Naive B cell (primary cell): ENCODE results near the gene PCDH9. TPM values are rescaled to one million over a fixed set of nuclear protein-coding genes. Genes with fewer than 3 reads are reported as not detected.

Experiments used
- ATAC-seq, 2 donors: fragments of 150-1000 bp; cut with Tn5 transposase; 2 replicates each; pipeline ENCODE4 v1.10.0; 2021; ENCODE audit warnings: low read depth in 2 of 2, mild to moderate bottlenecking in 2 of 2, moderate library complexity in 2 of 2
- DNase-seq: peaks from one replicate; pipeline ENCODE4 v3.0.0; 2022
- H3K27ac Mint-ChIP-seq, 6 donors: one replicate each; pipeline ENCODE4 v1.8.0; 2020 to 2022; ENCODE audit warnings: mild to moderate bottlenecking in 6 of 6, mixed read lengths in 6 of 6, moderate library complexity in 5 of 6, inconsistent platforms in 2 of 6
- H3K27me3 Mint-ChIP-seq, 3 donors: one replicate each; pipeline ENCODE4 v1.8.0; 2021 to 2022; ENCODE audit warnings: mixed read lengths in 3 of 3, mild to moderate bottlenecking in 1 of 3
- H3K36me3 Mint-ChIP-seq, 2 donors: one replicate each; pipeline ENCODE4 v1.8.0; 2020 to 2022; ENCODE audit warnings: mixed read lengths in 2 of 2, inconsistent platforms in 1 of 2, mild to moderate bottlenecking in 1 of 2
- H3K4me1 Mint-ChIP-seq, 3 donors: one replicate each; pipeline ENCODE4 v1.8.0; 2020 to 2022; ENCODE audit warnings: mixed read lengths in 3 of 3, inconsistent platforms in 1 of 3, mild to moderate bottlenecking in 1 of 3, moderate library complexity in 1 of 3
- H3K4me3 Mint-ChIP-seq, 8 donors: one replicate each; pipeline ENCODE4 v1.8.0; 2020 to 2022; ENCODE audit warnings: mild to moderate bottlenecking in 8 of 8, mixed read lengths in 8 of 8, moderate library complexity in 8 of 8, inconsistent platforms in 2 of 8
- H3K9me3 Mint-ChIP-seq, 7 donors: one replicate each; pipeline ENCODE4 v1.8.0; 2020 to 2022; ENCODE audit warnings: mixed read lengths in 7 of 7, mild to moderate bottlenecking in 5 of 7, inconsistent platforms in 2 of 7, moderate library complexity in 1 of 7
- polyA plus RNA-seq, 6 donors: library from polyadenylated mRNA; unstranded; fragments of 300-500 nt; fragmentation: Illumina TruSeq; gene quantifications; one replicate each; pipeline ENCODE4 v1.2.3, GENCODE V29; 2021; ENCODE audit warnings: low read depth in 6 of 6

Gene PCDH9
- polyA plus RNA-seq, 6 donors from 2014 or later, result 49.9 to 70.2 (median 57.2) TPM

DNA sequence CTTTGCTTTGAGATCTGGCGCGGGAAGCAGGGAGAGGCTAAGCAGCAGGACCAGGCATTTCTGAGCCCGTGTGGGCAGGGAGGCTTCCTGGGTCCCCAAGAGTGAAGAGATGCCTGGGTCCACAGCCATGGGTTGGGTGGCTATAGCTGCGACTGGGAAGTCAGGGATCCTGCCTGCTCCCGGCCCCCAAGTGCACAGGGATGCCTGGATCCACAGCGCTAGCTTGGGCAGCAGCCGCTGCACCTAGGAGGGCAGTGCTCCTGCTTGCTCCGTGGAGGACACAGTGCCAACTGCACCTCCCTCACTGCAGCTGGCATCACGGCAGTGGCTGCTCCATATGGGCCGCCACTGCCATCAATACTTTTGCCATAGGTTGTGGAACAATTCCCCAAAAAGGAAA is 384.7 kb downstream of the PCDH9 start:
- ATAC-seq, result no peak
- H3K4me3 Mint-ChIP-seq, result no peak overlapping the region
- peak overlapping the region in 1 of 6 donors; percentile 51 for H3K27ac Mint-ChIP-seq
- H3K27me3 Mint-ChIP-seq, result no peaks in the 10 kb centered on the region
- peaks cover 0 to 4% (median 0%) of the 10 kb centered on the region in 3 donors for H3K4me1 Mint-ChIP-seq
- H3K36me3 Mint-ChIP-seq, result no peaks in the 10 kb centered on the region
- peaks cover 0 to 3% (median 0%) of the 10 kb centered on the region in 7 donors for H3K9me3 Mint-ChIP-seq
- no peak for DNase-seq

DNA sequence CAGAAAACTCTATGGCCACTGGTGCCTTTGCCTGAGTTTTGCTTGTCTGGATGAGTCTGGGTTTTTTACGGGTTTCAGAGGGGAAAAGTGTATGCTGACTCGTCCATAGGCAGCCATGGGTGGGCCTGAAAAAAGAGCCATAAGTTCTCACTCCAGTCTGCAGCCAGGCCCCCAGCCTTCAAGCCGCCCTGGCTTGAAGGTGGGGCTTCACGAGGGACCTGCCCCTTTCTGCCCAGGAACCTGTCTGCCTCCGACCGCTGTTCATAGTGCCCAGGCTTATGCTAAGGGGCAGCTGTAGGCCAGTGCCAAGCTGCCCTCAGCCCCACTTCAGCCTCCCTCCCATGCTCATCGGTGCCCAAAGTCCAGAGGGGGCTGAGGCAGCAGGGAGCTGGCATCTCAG is 385.2 kb downstream of the PCDH9 start:
- H3K9me3 Mint-ChIP-seq, result peaks cover 0 to 3% (median 0%) of the 10 kb centered on the region in 7 donors
- H3K27ac Mint-ChIP-seq, result peak overlapping the region in 2 of 6 donors; percentile 22 to 73
- no peaks in the 10 kb centered on the region for H3K36me3 Mint-ChIP-seq
- H3K27me3 Mint-ChIP-seq, result no peaks in the 10 kb centered on the region
- no peak overlapping the region for H3K4me3 Mint-ChIP-seq
- ATAC-seq (no peak), DNase-seq (no peak)
- H3K4me1 Mint-ChIP-seq, result peaks cover 0 to 4% (median 0%) of the 10 kb centered on the region in 3 donors

DNA sequence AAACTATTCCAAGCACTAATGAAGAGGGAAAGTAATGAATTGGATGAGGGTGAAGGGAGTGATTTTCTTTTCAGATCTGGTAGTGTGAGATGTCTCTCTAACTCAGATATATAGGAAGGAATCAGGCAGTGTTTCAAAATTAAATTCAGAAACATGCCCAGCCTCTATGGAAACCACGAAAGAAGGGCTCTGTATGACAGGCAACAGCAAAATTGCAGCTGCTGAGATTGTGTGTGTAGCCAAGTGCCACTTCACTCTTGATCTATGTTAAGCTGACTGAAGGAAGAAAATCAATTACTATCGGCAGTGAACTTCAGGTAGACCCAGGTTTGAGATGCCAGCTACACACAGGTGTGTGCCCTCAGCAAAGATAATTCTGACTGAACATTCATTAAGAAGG is 387.4 kb downstream of the PCDH9 start:
- Mint-ChIP-seq H3K27ac (peak overlapping the region in 3 of 6 donors; percentile 5 to 13 (median 13)), H3K9me3 (peaks cover 0 to 4% (median 0%) of the 10 kb centered on the region in 7 donors), H3K36me3 (peaks cover 7 to 8% of the 10 kb centered on the region in 2 donors), H3K4me1 (peaks cover 0 to 4% (median 0%) of the 10 kb centered on the region in 3 donors), H3K27me3 (no peaks in the 10 kb centered on the region), H3K4me3 (no peak overlapping the region)
- DNase-seq (no peak), ATAC-seq (no peak)

DNA sequence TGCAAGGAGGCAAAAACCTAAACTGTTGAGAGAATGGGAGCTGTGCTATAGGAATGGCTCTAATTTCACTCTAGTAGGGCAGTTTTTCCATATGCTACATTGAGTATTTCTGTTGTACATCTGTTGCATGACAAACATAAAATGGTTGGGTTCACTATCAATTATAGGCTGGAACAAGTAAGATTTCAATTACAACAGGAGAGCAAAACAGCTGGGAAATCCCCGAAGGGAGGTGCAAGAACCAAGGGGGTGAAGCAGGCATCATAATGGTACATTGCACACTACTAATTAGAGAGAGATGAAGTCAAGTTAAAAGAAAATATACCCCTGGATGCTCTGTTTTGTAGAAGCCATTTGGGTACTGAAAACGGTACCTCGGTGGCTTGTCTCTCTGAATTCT is 389.5 kb downstream of the PCDH9 start:
- no peak overlapping the region for H3K27ac Mint-ChIP-seq

DNA sequence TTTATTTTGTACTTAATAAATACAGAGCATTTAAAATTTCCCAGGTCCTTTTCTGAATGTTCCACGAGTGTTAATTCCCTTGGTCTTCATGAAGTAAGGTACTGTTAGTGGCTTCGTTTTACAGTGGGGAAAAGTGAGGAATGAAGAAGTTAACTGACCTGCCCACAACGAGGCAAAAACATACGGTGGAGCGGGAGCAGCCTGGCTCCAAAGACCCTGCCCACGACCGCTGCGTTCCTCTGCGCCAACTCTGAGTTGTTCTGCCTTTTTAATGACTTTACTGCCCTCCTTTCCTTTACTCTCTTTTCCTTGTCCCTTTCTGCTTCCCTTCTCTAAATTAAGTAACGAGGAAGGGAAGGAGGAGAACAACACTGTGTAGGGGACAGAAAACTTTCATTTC is 392.9 kb downstream of the PCDH9 start:
- Mint-ChIP-seq H3K4me1 (peaks cover 5 to 15% (median 12%) of the 10 kb centered on the region in 3 donors), H3K9me3 (peaks cover 0 to 7% (median 0%) of the 10 kb centered on the region in 7 donors), H3K36me3 (peaks cover 7 to 8% of the 10 kb centered on the region in 2 donors), H3K27me3 (no peaks in the 10 kb centered on the region), H3K4me3 (peak overlapping the region in 2 of 8 donors; percentile 23 to 42), H3K27ac (peak overlapping the region in 2 of 6 donors; percentile 36 to 41)
- ATAC-seq, result no peak
- no peak for DNase-seq

More for the DNA sequence above, 389.5 kb downstream of the PCDH9 start:
- peaks cover 7 to 8% of the 10 kb centered on the region in 2 donors for H3K36me3 Mint-ChIP-seq
- no peaks in the 10 kb centered on the region for H3K27me3 Mint-ChIP-seq
- no peak for DNase-seq
- peaks cover 0 to 7% (median 5%) of the 10 kb centered on the region in 3 donors for H3K4me1 Mint-ChIP-seq
- peaks cover 0 to 7% (median 0%) of the 10 kb centered on the region in 7 donors for H3K9me3 Mint-ChIP-seq
- no peak for ATAC-seq
- H3K4me3 Mint-ChIP-seq, result no peak overlapping the region

DNA sequence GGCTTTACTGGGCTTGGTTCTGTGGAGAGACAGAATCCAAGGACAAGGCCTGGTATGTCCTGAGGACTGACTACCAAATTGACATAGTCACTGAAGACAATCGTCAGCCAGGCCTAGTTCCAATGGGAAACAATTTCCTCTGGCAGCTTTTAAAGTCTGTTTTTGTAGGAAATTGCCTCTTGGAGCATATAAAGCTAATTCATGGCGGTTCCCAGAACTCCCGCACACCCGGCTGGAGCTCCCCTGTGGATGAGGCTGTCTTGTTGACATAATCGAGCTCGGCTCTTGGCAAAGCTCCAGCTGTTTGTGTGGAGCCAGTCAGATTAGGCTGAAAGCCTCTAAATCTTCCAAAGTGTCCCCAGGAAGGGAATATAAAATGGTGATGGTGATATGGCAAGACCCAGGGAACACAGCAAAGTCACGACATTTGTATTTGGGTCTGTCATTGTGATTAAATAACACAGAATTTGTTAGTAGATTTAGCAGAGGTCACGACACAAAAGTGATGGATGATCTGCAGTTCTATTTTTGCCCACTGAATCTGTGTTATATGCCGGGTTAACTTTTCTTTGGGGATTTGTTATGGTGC is 395.0 kb downstream of the PCDH9 start:
- Mint-ChIP-seq H3K27ac (no peak overlapping the region), H3K4me1 (peaks cover 17 to 27% (median 21%) of the 10 kb centered on the region in 3 donors), H3K27me3 (no peaks in the 10 kb centered on the region), H3K9me3 (peaks cover 0 to 7% (median 0%) of the 10 kb centered on the region in 7 donors), H3K4me3 (no peak overlapping the region), H3K36me3 (peaks cover 7 to 8% of the 10 kb centered on the region in 2 donors)
- DNase-seq (no peak), ATAC-seq (no peak)

DNA sequence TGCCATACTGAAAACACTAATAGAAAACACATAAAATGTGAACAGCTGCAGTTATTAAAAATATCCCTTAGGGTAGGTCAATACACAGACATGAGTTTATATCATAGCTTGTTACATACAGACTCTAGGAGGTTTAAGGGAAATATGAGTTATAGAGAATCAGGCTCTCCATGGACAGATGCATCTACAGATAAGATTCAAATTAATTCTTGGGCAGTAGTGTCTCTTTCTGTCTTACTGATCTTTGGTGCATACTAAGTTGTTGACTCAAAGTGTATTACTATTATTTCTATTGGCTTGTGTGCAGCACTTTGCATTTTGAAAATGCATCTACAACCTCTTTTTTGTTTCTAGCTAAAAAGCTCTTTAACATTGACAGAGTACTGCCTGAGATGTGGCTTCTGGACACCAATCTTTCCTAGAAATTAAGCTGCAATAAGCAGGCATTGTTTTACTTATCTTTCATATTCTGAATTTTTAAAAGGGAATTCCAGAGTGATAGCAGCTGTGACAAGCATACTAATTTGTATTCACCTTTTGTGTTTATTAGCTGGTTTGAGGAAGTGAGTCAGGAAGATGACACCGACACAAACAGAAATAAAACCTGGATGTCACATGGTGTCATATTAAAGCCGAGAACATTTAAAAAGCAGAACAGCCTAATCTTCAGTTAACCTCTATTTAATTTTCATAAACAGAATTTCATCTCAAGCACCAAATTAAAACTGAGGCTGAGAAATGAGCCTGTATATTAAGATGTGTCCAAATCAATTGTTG is 399.0 kb downstream of the PCDH9 start:
- Mint-ChIP-seq H3K36me3 (no peaks in the 10 kb centered on the region), H3K9me3 (no peaks in the 10 kb centered on the region), H3K4me3 (peak overlapping the region; percentile 9 to 86 (median 68)), H3K4me1 (peaks cover 25 to 32% (median 30%) of the 10 kb centered on the region in 3 donors), H3K27ac (peak overlapping the region; percentile 45 to 98 (median 84)), H3K27me3 (no peaks in the 10 kb centered on the region)
- ATAC-seq, result peak; percentile 97
- DNase-seq, result peak; percentile 51

DNA sequence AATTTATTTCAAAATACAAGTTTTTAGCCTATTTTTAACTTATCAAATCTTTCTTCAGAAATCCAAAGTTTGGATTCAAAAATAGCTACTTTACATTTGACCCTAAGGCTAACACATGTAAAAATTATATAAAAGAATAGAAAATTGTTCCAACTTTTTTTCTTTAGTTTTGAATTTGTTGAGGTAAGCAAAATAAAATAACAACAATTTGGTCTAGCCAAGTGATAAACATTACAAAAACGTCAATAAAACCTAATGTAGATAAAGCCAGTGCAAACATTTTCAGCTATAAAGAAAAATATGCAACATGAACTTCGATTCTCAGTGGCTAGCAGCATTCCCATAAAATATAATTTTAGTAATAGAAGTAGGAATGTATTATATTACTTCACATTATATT is 400.3 kb downstream of the PCDH9 start:
- DNase-seq (no peak), ATAC-seq (no peak)
- peaks cover 25 to 32% (median 30%) of the 10 kb centered on the region in 3 donors for H3K4me1 Mint-ChIP-seq
- H3K4me3 Mint-ChIP-seq, result no peak overlapping the region
- H3K27ac Mint-ChIP-seq, result no peak overlapping the region
- no peaks in the 10 kb centered on the region for H3K27me3 Mint-ChIP-seq
- H3K36me3 Mint-ChIP-seq, result no peaks in the 10 kb centered on the region
- H3K9me3 Mint-ChIP-seq, result no peaks in the 10 kb centered on the region

DNA sequence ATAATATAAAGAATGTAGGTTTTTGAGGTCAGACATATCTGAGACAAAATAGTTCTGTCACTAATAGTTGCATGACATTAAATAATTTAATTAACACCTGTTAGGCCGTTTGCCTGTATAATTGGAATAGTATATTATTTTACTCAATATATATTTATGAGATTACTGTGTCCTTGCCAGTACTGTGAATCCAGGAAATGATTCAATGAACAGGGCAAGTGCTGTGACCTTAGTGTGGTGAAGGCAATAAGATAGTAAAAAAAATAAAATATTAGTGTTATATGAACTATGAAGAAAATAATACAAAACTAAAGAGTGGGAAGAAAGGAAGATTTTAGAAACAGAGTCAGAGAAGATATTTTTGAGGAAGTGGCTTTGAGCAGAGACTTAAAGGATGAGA is 403.7 kb downstream of the PCDH9 start:
- no peak overlapping the region for H3K4me3 Mint-ChIP-seq
- no peak for DNase-seq
- no peaks in the 10 kb centered on the region for H3K36me3 Mint-ChIP-seq
- H3K27me3 Mint-ChIP-seq, result no peaks in the 10 kb centered on the region
- H3K4me1 Mint-ChIP-seq, result peaks cover 15 to 22% (median 20%) of the 10 kb centered on the region in 3 donors
- no peaks in the 10 kb centered on the region for H3K9me3 Mint-ChIP-seq
- H3K27ac Mint-ChIP-seq, result peak overlapping the region in 1 of 6 donors; percentile 58
- no peak for ATAC-seq

DNA sequence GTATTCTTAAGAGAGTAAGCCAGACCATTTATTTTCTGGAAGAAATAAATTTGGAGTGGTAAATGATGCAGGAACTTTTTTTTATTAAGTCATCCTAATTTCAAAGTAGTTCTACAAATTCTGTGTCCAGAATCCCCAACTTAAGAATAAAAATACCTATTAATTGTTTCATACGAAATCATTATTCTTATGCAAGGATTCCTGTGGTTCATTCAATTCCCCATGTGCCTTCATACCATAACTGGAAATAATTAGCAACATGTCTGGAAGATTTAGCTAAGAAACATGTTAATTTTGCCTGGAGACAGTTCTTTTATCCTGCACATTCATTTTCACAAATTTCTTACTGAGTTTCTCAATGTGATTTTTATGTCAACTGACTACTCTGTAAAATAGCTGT is 408.6 kb downstream of the PCDH9 start:
- Mint-ChIP-seq H3K27ac (no peak overlapping the region), H3K36me3 (no peaks in the 10 kb centered on the region), H3K9me3 (peaks cover 0 to 11% (median 0%) of the 10 kb centered on the region in 7 donors), H3K27me3 (no peaks in the 10 kb centered on the region), H3K4me1 (peaks cover under 1 to 2% (median 2%) of the 10 kb centered on the region in 3 donors), H3K4me3 (no peak overlapping the region)
- DNase-seq (no peak), ATAC-seq (no peak)

DNA sequence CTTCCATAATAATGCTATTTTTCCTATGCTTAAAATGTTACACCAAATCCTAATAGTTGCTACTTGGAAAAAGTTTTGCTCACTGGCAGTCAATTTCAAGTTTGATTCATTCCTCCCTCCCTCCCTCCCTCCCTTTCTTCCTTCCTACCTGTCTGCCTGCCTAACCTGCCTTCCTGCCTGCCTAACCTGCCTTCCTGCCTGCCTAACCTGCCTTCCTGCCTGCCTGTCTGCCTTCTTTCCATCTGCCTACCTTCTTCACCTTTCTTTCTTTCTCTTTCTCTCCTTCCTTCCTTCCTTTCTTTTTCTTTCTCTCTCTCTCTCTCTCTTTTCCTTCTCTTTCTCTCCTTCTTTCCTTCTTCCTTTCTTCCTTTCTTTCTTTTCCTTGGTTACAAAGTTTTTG is 418.7 kb downstream of the PCDH9 start:
- Mint-ChIP-seq H3K36me3 (peaks cover 0 to 12% of the 10 kb centered on the region in 2 donors), H3K4me1 (peaks cover 0 to 3% (median 0%) of the 10 kb centered on the region in 3 donors), H3K27ac (no peak overlapping the region), H3K9me3 (peaks cover 2 to 9% (median 5%) of the 10 kb centered on the region in 7 donors), H3K27me3 (no peaks in the 10 kb centered on the region), H3K4me3 (no peak overlapping the region)
- ATAC-seq (no peak), DNase-seq (no peak)

DNA sequence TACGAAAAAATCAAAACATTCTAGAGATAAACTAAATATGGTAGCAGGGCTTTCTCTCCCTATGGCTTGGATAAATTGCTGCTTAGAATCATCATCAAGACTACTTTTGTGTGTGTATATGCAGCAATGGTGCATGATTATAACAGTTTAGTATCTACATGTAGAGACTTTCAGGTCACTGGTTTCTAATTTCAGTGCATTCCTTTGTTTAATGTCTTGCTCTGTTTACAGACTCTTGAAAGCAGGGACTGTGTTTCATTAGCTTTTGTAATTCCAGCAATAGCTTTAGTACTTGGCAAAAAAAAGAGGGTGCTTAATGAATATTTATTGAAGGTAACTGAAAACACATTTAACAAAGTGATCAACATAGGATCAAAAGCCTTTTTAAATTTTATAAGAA is 420.7 kb downstream of the PCDH9 start:
- DNase-seq (no peak), ATAC-seq (no peak)
- Mint-ChIP-seq H3K27ac (no peak overlapping the region), H3K36me3 (peaks cover 0 to 12% of the 10 kb centered on the region in 2 donors), H3K4me3 (no peak overlapping the region), H3K4me1 (peaks cover 0 to 3% (median 0%) of the 10 kb centered on the region in 3 donors), H3K9me3 (peaks cover 2 to 9% (median 5%) of the 10 kb centered on the region in 7 donors), H3K27me3 (no peaks in the 10 kb centered on the region)

DNA sequence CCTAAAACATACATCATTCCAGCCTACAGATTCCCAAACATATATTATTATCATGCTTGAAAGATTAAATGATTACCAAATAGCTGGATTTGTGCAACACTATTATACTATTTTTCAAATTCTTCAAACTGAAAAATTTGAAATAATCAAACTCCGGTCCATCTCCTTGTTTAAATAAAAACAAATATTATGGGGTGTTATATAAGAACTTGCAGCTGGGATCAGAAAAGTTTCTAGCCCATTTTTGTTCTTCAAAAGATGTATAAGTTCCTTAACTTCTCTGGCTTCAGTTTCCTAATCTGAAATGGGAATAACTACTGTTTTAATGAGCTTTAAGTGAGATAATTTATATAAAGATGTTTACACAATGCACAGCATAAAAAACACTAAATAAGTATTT is 422.9 kb downstream of the PCDH9 start:
- no peaks in the 10 kb centered on the region for H3K27me3 Mint-ChIP-seq
- DNase-seq, result no peak
- H3K36me3 Mint-ChIP-seq, result peaks cover 0 to 11% of the 10 kb centered on the region in 2 donors
- H3K4me1 Mint-ChIP-seq, result peaks cover 0 to 4% (median 3%) of the 10 kb centered on the region in 3 donors
- no peak for ATAC-seq
- no peak overlapping the region for H3K4me3 Mint-ChIP-seq
- H3K27ac Mint-ChIP-seq, result no peak overlapping the region
- peaks cover 2 to 9% (median 5%) of the 10 kb centered on the region in 7 donors for H3K9me3 Mint-ChIP-seq

DNA sequence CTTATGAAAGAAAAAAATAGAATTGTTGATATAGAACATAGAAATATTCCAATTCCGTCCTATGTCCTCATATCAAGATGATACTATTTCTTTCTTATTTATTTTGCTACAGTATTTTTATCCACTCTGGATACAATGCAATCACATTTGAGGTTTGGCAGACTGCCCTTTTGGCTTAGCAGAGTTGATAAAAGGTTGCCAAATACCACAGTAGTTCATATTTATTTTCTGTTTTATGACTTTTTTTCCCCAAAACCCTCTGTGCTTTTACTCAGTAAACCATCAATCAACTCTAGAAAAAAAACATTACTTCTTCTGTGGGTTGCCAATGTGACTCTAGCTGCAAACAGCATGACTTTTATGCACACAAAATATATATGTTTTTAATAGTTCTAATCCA is 424.5 kb downstream of the PCDH9 start:
- no peak for DNase-seq
- H3K9me3 Mint-ChIP-seq, result no peaks in the 10 kb centered on the region
- no peak overlapping the region for H3K27ac Mint-ChIP-seq
- no peak for ATAC-seq
- H3K27me3 Mint-ChIP-seq, result no peaks in the 10 kb centered on the region
- no peaks in the 10 kb centered on the region for H3K36me3 Mint-ChIP-seq
- H3K4me3 Mint-ChIP-seq, result no peak overlapping the region
- peaks cover 0 to 4% (median 0%) of the 10 kb centered on the region in 3 donors for H3K4me1 Mint-ChIP-seq
